Duodenal mucosa (tissue), 2 donors: ENCODE data around the gene FGF8.

Experiments used
- H3K27ac ChIP-seq: one replicate; pipeline ENCODE4 v1.7.0; 2013; ENCODE audit warnings: low read depth, low read length
- H3K27me3 ChIP-seq, 2 donors: one replicate each; pipeline ENCODE4 v1.7.0; 2013; ENCODE audit warnings: low read length in 2 of 2, control low read depth in 1 of 2; ENCODE audit not compliant: insufficient read depth in 2 of 2, control insufficient read depth in 1 of 2
- H3K36me3 ChIP-seq, 2 donors: one replicate each; pipeline ENCODE4 v1.7.0; 2013; ENCODE audit warnings: low read length in 2 of 2, control low read depth in 1 of 2; ENCODE audit not compliant: insufficient read depth in 2 of 2, control insufficient read depth in 1 of 2
- H3K4me1 ChIP-seq, 2 donors: one replicate each; pipeline ENCODE4 v1.7.0; 2013; ENCODE audit warnings: low read length in 2 of 2, control low read depth in 1 of 2; ENCODE audit not compliant: insufficient read depth in 2 of 2, control insufficient read depth in 1 of 2
- H3K4me3 ChIP-seq, 2 donors: one replicate each; pipeline ENCODE4 v1.7.0; 2013; ENCODE audit warnings: low read length in 2 of 2, low read depth in 1 of 2
- H3K9ac ChIP-seq, 2 donors: one replicate each; pipeline ENCODE4 v1.7.0; 2013; ENCODE audit warnings: low read length in 2 of 2, low read depth in 1 of 2
- H3K9me3 ChIP-seq, 2 donors: one replicate each; pipeline ENCODE4 v1.7.0; 2013; ENCODE audit warnings: low read length in 2 of 2, control low read depth in 1 of 2; ENCODE audit not compliant: control insufficient read depth in 1 of 2

Gene FGF8

DNA sequence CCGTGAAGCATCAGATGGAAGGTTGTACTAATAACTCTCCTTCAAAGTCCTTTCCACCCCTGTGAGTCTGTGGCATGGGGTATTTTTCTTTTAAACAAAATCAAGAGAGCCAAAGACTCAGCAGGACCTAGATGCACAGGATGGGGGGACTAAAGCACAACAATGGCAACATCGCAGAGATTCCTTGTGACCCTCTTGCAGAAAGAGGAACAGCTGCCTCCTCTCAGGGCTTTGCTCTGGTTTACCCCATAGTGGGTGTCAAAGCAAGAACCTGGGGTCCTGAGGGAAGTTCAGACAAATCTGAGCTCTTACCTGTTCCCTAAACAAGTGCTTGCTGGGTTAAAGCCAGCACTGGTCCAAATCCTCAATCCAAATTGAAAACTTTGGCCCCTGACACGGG lies 39.2 kb downstream of the FGF8 start:
- Histone ChIP-seq H3K27me3 (peaks cover 6 to 14% of the 10 kb centered on the region in 2 donors), H3K4me1 (no peaks in the 10 kb centered on the region), H3K27ac (no peak overlapping the region), H3K4me3 (no peak overlapping the region), H3K9me3 (no peaks in the 10 kb centered on the region), H3K9ac (no peak overlapping the region), H3K36me3 (no peaks in the 10 kb centered on the region)

DNA sequence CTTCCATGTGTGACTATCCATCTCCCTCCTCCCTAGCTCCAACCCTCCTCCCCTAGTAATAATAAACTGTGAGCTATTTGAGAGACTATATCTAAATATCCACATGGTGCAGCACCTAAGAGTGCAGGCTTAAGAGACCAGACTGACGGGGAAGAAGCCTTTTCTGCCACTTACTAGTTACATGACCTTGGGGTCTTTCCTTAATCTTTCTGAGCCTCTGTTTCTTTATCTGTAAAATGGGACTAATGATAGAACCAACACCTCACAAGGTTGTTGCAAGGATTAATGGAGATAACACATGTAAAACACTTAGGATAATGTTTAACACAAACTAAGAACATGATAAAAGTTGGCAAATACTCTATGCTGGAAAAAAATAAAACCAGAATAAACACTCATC lies 43.8 kb downstream of the FGF8 start:
- no peaks in the 10 kb centered on the region for H3K27me3 ChIP-seq
- H3K36me3 ChIP-seq = no peaks in the 10 kb centered on the region
- no peaks in the 10 kb centered on the region for H3K4me1 ChIP-seq
- H3K9me3 ChIP-seq = no peaks in the 10 kb centered on the region
- H3K9ac ChIP-seq = no peak overlapping the region
- no peak overlapping the region for H3K27ac ChIP-seq
- H3K4me3 ChIP-seq = no peak overlapping the region

DNA sequence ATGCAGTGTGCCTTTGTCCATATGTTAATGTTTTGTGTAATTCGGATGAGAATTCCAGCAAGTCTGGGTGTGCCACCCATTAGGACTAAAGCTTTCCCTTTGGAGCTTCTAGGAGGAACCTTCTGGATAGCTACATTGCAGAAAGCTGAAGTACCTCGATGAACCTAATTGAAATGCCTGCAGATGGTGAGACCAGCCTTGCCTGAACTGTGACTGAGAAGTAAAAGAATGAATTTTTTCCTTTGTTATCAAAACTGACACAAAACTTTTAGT lies 49.9 kb downstream of the FGF8 start:
- Histone ChIP-seq H3K27me3 (no peaks in the 10 kb centered on the region), H3K4me3 (no peak overlapping the region), H3K4me1 (peaks cover 12 to 17% of the 10 kb centered on the region in 2 donors), H3K9ac (no peak overlapping the region), H3K9me3 (no peaks in the 10 kb centered on the region), H3K27ac (no peak overlapping the region), H3K36me3 (no peaks in the 10 kb centered on the region)

DNA sequence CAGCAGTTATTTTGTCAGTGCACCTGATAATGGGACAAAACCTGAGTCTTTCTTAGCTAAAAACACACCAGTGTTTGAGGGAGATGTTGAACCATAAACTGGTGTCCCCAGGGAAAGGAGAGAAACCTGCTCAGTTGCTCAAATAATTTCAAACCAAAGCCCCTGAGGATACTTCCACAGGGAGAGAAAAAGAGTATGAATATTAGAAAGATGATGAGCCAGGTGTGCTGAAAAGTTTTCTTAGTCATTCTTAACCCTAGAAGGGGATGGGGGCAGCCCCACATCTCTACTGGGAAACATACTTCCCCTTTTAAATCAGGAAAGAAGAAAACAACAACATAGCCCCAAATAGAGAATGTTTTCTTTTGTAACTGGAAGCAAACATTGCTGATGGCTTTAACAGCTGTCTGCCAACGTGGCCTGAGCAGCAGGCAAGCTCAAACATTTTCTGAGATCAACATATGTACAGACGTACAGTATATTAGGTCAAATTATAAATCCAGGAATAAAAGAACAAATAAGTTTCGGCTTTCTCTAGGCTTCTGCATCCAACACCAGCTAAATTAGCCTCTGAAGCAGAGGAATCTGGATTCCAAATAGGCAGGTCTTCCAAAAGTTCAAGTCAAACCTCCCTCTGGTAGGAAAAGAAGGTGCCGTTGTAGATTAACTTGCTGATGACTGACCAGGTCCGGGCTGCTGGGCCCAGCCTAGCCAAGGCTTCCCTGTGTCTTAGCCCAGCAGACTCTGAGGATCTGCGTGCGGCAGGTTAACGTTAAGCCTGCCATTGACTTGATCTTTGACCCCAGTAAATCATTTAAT lies 50.4 kb downstream of the FGF8 start:
- H3K27ac ChIP-seq = no peak overlapping the region
- no peaks in the 10 kb centered on the region for H3K9me3 ChIP-seq
- no peak overlapping the region for H3K4me3 ChIP-seq
- H3K9ac ChIP-seq = no peak overlapping the region
- H3K27me3 ChIP-seq = no peaks in the 10 kb centered on the region
- H3K36me3 ChIP-seq = no peaks in the 10 kb centered on the region
- peaks cover 12 to 17% of the 10 kb centered on the region in 2 donors for H3K4me1 ChIP-seq

DNA sequence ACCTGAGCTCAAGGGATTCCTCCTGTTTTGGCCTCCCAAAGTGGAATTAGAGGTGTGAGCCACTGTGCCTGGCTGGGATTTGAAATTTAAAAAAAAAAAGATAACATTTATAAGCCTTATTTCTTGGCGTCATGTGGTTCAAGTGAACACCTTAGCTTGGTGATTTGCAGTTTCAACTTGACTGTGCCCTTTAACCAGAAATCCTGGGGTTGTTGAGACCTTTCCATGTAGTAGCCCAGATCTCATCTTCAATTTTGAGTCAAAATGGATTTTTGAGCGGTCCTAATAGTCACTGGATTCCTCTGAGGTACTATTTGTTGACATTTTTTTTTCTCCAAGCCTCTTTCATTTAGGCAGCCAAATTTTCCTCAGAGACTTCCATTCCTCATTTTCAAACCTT lies 51.5 kb downstream of the FGF8 start:
- Histone ChIP-seq H3K27ac (no peak overlapping the region), H3K4me1 (peaks cover 12 to 17% of the 10 kb centered on the region in 2 donors), H3K27me3 (no peaks in the 10 kb centered on the region), H3K36me3 (no peaks in the 10 kb centered on the region), H3K9me3 (no peaks in the 10 kb centered on the region), H3K9ac (no peak overlapping the region), H3K4me3 (no peak overlapping the region)

DNA sequence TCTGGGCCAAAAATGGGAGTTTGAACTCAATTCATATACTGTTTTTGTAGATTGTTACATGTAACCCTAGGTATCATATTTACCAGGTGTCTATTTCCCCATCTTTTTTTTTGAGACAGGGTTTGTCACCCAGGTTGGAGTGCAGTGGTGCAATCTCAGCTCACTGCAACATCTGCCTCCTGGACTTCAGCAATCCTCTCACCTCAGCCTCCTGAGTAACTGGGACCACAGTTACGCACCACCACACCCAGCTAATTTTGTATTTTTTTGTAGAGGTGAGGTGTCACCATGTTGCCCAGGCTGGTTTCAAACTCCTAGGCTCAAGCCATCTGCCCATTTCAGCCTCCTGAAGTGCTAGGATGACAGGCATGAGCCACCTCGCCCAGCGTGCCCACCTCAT lies 52.7 kb downstream of the FGF8 start:
- no peaks in the 10 kb centered on the region for H3K36me3 ChIP-seq
- H3K4me3 ChIP-seq = no peak overlapping the region
- H3K4me1 ChIP-seq = peaks cover 12 to 17% of the 10 kb centered on the region in 2 donors
- H3K9me3 ChIP-seq = no peaks in the 10 kb centered on the region
- H3K27ac ChIP-seq = no peak overlapping the region
- no peak overlapping the region for H3K9ac ChIP-seq
- H3K27me3 ChIP-seq = no peaks in the 10 kb centered on the region

DNA sequence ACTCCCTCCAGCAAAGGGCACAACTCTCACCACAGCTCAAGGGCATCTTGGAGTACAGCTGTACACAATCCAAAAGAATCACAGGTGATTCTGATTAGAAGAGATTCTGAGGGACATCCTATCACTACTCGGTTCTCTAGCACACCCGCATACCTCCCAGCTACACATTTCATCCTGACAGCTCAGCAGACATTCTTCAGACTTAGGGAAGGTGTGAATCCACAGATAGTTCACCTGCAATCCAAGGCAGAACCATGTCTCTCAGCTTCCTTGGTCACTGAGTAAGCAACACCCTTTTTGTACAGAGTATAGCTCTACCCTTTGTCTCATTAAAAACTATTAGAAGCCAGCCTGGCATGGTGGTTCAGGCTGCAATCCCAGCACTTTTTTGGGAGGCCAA lies 54.1 kb downstream of the FGF8 start:
- H3K36me3 ChIP-seq = no peaks in the 10 kb centered on the region
- H3K9ac ChIP-seq = no peak overlapping the region
- H3K4me3 ChIP-seq = no peak overlapping the region
- no peaks in the 10 kb centered on the region for H3K27me3 ChIP-seq
- no peak overlapping the region for H3K27ac ChIP-seq
- no peaks in the 10 kb centered on the region for H3K9me3 ChIP-seq
- peaks cover 13 to 17% of the 10 kb centered on the region in 2 donors for H3K4me1 ChIP-seq

DNA sequence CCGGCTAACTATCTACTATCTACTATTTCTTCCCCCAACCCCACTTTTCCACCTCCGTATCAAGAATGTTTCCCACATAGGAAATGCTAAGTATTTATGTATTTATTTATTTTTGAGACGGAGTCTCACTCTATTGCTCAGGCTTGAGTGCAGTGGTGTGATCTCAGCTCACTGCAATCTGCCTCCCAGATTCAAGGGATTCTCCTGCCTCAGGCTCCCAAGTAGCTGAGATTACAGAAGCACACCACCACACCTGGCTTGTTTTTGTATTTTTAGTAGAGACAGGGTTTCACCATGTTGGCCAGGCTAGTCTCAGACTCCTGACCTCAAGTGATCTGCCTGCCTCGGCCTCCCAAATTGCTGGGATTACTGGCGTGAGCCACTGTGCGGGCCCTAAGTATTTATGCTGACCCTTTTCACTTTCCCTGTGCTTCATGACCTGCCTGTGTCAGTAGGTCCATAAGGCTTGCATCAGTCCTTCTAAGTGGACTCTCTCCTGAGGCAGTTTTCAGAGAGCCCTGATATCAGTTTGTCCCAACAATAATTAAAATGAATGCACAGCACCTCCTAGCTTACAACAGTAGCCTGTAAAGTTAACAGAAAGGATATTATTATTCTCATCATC lies 55.2 kb downstream of the FGF8 start:
- peaks cover 11 to 14% of the 10 kb centered on the region in 2 donors for H3K4me1 ChIP-seq
- no peak overlapping the region for H3K27ac ChIP-seq
- H3K9ac ChIP-seq = no peak overlapping the region
- H3K9me3 ChIP-seq = no peaks in the 10 kb centered on the region
- H3K36me3 ChIP-seq = no peaks in the 10 kb centered on the region
- no peak overlapping the region for H3K4me3 ChIP-seq
- H3K27me3 ChIP-seq = no peaks in the 10 kb centered on the region
